NCI-H82 treated with DMSO at 0.1 percent for 48 hours (cell line): ENCODE data around the gene ATF3.

Source experiments
- DNase-seq: peaks from one replicate; lab custom pipeline; 2025; ENCODE audit not compliant: unreplicated experiment; lab: John Stamatoyannopoulos, UW

Gene ATF3

GRCh38 chr1:212607913-212608391 is 609 bp upstream of the ATF3 start:
- no peak for DNase-seq

GRCh38 chr1:212608959-212609700 is 569 bp downstream of the ATF3 start:
- peak; percentile 25 for DNase-seq

- DNase-seq: no peak
These were observed 1.4 kb downstream of the ATF3 start for GRCh38 chr1:212609701-212610574.

GRCh38 chr1:212610575-212610967 is 2.0 kb downstream of the ATF3 start:
- no peak for DNase-seq

GRCh38 chr1:212611000-212611948 is 2.7 kb downstream of the ATF3 start:
- DNase-seq: no peak

GRCh38 chr1:212612041-212612961 is 3.7 kb downstream of the ATF3 start:
- DNase-seq: peak; percentile 61

- no peak for DNase-seq
These were observed 5.1 kb downstream of the ATF3 start for GRCh38 chr1:212613440-212614335.

- no peak for DNase-seq
These were observed 6.1 kb downstream of the ATF3 start for GRCh38 chr1:212614453-212615200.

- no peak for DNase-seq
These were observed 6.6 kb downstream of the ATF3 start for GRCh38 chr1:212615201-212615470.

- no peak for DNase-seq
These were observed 10.1 kb downstream of the ATF3 start for GRCh38 chr1:212618466-212619210.

GRCh38 chr1:212620293-212620692 is 11.7 kb downstream of the ATF3 start:
- no peak for DNase-seq

GRCh38 chr1:212621043-212621948 is 12.7 kb downstream of the ATF3 start:
- no peak for DNase-seq

GRCh38 chr1:212621949-212622305 is 13.4 kb downstream of the ATF3 start:
- no peak for DNase-seq

- no peak for DNase-seq
These were observed 13.9 kb downstream of the ATF3 start for GRCh38 chr1:212622467-212622866.

GRCh38 chr1:212622906-212623305 is 14.3 kb downstream of the ATF3 start:
- DNase-seq: no peak

- DNase-seq: no peak
These were observed 15.0 kb downstream of the ATF3 start for GRCh38 chr1:212623603-212624002.

GRCh38 chr1:212624976-212625501 is 16.5 kb downstream of the ATF3 start:
- no peak for DNase-seq
